ENCODE measurements around the gene DUSP3.

DUSP3 gene

DNA sequence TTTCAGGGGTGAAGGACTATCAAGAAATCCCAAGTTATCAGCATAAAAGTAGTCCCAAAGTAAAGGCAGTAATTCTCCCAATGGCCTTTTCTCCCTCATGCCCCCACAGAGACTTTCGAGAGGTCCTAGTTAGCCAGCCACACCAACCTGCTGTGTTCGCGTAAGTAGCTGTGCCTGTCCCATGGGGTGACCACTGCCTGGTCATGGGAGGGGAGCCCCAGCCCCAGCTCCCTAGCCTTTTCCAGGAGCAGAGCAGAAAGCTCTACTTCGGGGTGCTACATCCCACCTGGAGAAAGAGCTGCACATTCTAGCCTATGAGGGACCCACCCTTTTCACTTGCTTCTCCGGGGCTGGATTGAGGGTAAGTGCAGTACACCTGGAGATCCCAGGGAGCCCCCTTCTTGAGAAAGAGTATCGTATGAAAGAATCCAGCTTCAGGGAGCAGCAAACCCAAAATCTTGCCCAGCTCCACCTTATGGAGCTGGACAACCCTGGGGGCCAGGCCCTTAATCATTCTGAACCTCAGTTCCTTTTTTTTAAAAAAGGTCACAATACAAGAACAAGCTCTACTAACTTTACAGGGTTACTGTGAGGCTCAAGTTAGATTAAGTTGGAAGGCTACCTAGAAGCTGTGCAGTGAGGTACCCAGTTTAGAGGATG lies 11.6 kb downstream of the DUSP3 start:
- no peak for DNase-seq

- peak; percentile 64 for DNase-seq
These were observed 12.2 kb downstream of the DUSP3 start for GRCh38 chr17:43766413-43767052.

- peak; percentile 88 for DNase-seq
These were observed 18.4 kb downstream of the DUSP3 start for GRCh38 chr17:43760254-43760852.

GRCh38 chr17:43759836-43760235 lies 18.9 kb downstream of the DUSP3 start:
- no peak for DNase-seq

DNA sequence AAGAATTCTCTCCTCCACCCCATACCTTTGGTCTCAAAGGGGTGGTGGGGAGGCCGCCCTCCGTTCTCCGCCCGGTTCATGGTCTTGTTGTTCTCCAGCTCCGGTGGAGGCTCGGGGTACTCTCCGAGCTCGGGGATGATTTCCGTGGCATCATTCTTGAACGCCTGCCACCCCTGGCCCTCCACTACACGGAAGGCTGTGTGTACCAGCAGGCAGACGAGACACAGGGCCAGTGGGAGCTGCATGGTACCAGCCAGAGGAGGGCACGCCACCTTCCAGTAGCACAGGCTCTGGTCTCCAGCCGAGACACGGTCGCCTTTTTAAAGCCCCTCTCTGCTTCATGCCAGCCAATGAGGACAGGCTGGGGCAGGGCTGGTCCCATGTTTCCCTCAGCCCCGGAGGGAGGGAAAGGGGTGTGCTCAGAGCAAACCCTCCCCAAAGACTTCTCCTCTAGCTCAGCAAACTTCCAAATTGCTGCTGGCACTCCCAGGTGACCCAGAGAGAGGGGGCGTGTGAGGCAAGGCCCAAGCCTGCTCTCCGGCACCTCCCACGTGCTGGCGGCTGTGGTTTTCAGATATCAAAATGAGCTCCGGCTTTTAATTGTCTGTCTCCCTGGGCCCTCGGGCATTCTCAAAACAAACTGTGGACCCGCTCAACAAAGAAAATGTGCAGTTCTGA lies 20.1 kb downstream of the DUSP3 start, which contains the start of gene SOST:
Gene SOST, minus strand, starts transcription at position 295 of the 678 bp plus-strand sequence. Its CDS starts 50 bp downstream, at position 245.
- DNase-seq, result no peak

- no peak for DNase-seq
These were observed 20.7 kb downstream of the DUSP3 start for GRCh38 chr17:43758086-43758485.

DNA sequence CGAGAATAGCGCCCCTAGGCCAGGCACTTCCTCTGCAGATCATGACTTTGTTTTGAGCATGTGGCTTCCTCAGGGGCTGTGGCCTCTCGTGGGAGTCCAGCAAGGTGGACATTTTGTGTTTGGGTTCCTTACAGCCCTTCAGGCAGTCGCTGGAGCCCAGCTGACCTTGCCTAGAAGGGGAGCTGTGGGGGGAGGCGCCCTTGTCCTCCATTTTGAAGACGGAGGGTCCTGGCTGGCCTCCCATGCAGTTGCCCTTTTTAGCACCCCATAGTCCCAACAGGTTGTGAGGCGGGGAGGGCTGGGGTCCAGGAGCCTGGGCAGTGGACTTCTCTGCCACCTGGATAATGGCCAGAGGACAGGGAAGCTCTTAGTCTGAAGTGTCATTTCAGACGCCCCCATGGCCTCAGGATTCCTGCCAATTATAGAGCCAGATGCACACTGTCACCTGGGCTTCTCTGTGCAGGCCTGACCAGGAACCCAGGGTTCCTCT lies 21.6 kb downstream of the DUSP3 start:
- no peak for DNase-seq

GRCh38 chr17:43756201-43756600 lies 22.6 kb downstream of the DUSP3 start:
- no peak for DNase-seq

DNA sequence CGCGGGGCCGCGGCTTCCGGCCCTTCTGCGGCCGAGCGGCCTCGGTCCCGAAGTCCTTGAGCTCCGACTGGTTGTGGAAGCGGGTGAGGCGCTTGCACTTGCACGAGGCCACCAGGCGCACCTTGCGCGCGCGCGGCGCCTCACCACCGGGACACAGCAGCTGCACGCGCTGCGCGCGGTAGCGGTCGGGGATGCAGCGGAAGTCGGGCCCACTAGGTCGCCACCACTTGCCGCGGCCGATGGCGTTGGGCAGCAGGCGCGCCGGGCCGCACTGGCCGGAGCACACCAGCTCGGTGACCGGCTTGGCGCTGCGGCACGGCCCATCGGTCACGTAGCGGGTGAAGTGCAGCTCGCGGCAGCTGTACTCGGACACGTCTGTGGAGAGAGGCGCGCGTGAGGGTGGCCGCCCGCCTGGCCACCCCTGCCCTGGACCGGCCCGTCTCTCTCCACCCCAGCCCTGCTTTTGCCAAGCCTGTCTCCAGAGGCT lies 23.3 kb downstream of the DUSP3 start:
- no peak for DNase-seq

DNA sequence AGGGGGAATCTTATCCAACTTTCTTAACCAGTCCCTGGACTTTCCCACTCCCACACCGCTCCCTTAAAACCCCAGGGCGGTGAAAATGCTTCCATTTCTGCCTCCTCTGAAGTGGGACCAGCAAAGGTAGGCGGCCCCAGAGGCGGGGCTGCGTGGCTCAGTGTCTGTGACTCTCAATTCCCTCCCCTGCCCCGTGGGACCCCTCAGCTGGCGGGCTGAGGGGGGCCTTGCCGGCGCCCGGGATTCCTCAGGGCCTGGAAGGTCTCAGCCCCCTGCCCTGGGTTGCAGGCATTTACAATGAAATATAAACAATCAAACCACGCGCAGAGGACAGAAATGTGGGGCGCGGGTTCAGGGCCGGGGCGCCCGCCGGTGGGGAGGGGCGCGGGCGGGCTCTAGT lies 23.8 kb downstream of the DUSP3 start:
- no peak for DNase-seq

- no peak for DNase-seq
These were observed 25.2 kb downstream of the DUSP3 start for GRCh38 chr17:43753493-43754129.

- no peak for DNase-seq
These were observed 28.6 kb downstream of the DUSP3 start for GRCh38 chr17:43750153-43750552.

DNA sequence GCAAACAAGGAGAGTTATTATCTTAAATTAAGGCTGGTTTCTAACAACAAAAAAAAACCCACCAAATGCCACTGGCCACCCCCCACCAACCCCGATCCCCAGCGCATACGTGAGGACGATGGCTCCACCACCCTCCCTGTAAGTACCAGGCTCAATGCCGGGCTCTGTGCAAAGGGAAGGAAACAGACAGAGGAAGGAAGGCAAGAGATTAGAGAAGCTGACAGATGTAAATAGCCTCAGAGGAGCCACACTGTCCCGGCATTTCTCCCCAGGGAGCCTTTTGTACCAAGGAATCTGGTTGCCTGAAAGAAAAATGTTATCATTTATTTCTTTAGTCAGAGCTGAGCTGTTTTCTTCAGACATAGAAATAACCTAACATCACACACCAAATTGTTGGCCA lies 33.2 kb downstream of the DUSP3 start:
- no peak for DNase-seq

DNA sequence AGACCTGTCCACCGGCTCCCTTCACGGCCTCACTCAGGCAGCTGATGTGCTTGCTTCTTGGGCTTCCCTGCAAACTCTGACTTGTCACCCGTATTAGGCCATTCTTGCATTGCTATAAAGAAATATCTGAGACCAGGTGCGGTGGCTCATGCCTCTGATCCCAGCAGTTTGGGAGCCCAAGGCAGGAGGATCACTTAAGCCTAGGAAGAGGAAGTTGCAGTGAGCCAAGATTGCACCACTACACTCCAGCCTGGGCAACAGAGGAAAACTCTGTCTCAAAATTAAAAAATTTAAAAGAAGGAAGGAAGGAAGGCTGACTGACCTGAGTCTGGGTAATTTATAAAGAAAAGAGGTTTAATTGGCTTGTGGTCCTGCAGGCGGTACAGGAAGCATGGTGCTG lies 37.1 kb downstream of the DUSP3 start:
- DNase-seq, result no peak

GRCh38 chr17:43740541-43740940 lies 38.2 kb downstream of the DUSP3 start:
- no peak for DNase-seq

DNA sequence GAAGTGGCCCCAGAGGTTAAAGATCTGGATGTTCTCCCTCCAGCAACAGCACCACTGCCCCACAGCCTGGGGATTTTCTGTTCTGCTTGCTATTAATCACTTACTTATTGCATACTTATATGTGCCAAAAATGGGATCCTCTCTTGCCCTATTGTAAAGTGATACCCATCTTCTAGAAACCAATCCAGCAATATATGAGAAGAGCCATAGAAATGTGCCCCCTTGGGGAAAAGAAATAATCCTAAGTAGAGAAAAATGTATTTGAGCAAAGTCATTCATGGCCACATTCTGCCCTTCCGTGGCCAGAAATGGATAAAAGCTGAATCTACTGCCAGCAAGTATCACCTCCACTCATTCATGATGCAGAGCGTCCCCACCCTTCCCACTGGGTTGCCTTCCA lies 41.1 kb downstream of the DUSP3 start:
- DNase-seq, result no peak

DNA sequence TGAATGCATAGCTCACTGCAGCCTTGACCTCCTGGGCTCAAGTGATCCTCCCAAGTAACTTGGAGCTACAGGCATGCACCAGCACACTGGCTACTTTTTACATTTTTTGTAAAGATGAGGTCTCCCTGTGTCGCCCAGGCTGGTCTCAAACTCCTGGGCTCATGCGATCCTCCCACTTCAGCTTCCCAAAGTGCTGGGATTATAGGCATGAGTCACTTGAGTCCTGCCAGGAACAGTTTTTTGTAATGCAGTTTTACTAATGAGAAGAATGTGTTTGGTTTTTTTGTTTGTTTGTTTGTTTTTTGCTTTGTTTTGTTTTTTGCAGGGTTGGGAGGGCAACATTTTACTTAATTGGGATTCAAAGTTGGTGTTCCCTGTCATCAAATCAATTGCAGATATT lies 42.4 kb downstream of the DUSP3 start:
- DNase-seq, result no peak

DNA sequence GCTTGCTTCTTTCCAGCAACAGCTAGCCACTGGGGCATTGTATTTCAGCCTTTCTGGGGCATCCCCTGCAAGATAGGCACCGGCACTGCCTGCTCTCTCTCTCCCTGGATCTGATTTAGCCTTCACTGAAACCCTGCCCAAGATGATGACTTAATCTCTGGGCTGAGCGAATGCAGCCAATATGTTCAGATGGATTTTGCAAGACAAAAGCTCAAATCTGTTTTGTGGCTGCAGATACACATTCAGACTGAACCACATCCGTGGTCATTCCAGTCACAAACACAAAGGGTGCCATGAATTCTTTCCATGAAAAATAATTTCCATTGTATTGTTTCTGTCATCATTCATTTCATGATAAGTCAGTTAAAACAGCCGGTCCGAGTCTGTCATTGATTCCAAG lies 44.4 kb downstream of the DUSP3 start:
- no peak for DNase-seq

- DNase-seq, result no peak
These were observed 44.8 kb downstream of the DUSP3 start for GRCh38 chr17:43733956-43734355.

DNA sequence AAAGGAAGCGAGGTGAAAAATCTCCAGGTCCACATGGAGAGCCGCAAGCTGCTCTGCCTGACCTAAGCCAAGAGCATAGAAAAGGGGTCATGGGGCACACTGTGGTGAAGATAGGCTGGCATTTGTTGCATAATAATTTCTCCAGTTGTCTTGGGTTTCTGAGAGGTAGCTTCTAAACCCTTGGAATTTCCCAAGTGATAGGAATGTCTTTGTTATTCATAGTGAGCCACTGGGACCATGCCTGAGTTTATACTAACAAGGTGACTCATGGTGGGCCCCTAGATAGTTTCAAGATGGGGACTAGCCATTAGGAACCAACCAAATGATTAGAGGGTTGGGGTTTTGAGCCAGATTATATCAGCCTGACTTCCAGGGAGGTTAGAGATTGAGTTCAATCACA lies 45.8 kb downstream of the DUSP3 start:
- DNase-seq, result no peak

GRCh38 chr17:43728081-43728480 lies 50.7 kb downstream of the DUSP3 start:
- no peak for DNase-seq

DNA sequence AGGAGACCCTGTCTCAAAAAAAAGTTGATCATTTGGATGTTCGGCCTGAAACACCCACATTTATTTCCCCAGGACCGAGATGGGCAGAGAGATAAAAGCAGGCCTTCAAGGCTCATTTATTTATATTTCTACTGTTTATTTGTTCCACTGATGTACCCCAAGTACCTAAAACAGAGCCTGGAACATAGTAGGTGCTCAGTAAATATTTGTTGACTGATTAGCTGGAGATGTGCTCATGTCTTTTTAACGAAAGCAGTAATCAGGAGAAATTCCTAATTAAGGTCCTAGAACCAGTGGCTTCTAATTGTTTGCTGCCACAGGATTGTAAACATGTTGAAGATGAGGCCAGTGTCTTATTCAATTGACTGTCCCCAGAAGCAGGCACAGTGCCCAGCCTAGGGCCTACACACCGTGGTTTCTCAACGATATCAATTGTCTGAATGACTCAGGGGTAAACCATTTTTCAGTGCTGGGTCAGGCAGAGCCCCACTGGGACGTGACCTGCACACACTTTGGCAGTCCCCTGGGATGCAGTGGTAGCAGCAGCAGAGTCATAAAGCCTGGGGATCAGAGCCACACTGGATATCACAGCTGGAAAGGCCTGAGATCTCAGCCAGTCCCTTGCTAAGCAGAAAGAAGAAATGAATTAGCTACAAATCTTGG lies 54.9 kb downstream of the DUSP3 start:
- DNase-seq, result no peak
